Suprapubic skin (tissue), 3 donors: ENCODE results near the gene TMEM222.

ENCODE experiments used
- POLR2AphosphoS5 ChIP-seq, 3 donors: sonication (generic); formaldehyde crosslinking; IDR thresholded peaks; one replicate each; pipeline ENCODE4 v1.6.1; 2017; ENCODE audit warnings: antibody characterized with exemption in 3 of 3
- TF ChIP-seq, protein P1 (sequence below), 2 donors: fragments of 200-600 bp in 1 of 2; fragments of 450-650 bp in 1 of 2; sonication (generic) in 1 of 2; IDR thresholded peaks; one replicate each; pipeline ENCODE4 v1.5.1; 2016 to 2019; ENCODE audit warnings: antibody characterized with exemption in 2 of 2, mild to moderate bottlenecking in 1 of 2, moderate library complexity in 1 of 2

GRCh38 chr1:27292106-27292505, 29.9 kb upstream of the TMEM222 start:
- no peak for TF ChIP-seq POLR2AphosphoS5 (IDR thresholded peaks at IDR 0.05)
- TF ChIP-seq, protein P1, sequence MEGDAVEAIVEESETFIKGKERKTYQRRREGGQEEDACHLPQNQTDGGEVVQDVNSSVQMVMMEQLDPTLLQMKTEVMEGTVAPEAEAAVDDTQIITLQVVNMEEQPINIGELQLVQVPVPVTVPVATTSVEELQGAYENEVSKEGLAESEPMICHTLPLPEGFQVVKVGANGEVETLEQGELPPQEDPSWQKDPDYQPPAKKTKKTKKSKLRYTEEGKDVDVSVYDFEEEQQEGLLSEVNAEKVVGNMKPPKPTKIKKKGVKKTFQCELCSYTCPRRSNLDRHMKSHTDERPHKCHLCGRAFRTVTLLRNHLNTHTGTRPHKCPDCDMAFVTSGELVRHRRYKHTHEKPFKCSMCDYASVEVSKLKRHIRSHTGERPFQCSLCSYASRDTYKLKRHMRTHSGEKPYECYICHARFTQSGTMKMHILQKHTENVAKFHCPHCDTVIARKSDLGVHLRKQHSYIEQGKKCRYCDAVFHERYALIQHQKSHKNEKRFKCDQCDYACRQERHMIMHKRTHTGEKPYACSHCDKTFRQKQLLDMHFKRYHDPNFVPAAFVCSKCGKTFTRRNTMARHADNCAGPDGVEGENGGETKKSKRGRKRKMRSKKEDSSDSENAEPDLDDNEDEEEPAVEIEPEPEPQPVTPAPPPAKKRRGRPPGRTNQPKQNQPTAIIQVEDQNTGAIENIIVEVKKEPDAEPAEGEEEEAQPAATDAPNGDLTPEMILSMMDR (IDR thresholded peaks at IDR 0.05) = no peak
